Stimulated activated naive B cell treated with anti-CD40 and anti-IgM and Interleukin-4, amounts not matched to agents 10 μg/mL and 1 μg/mL and 100 μg/mL, for 72 hours (primary cell): ENCODE results near the gene TIMM17A.
"Not testable (repeated sequence)": the region's sequence is repeated elsewhere in the genome, so short reads cannot be mapped to it uniquely, and the experiment has no call there.

Experiments
- ATAC-seq, 2 donors: fragments of 150-1000 bp; cut with Tn5 transposase; replicated peaks; 2 replicates each; pipeline ENCODE4 v1.10.0; 2021; ENCODE audit warnings: moderate library complexity in 1 of 2
- DNase-seq: peaks from one replicate; pipeline ENCODE4 v3.0.0; 2021
- H3K27ac Mint-ChIP-seq: one replicate; pipeline ENCODE4 v1.8.0; 2022; ENCODE audit warnings: mild to moderate bottlenecking, mixed read lengths
- H3K27me3 Mint-ChIP-seq, 2 donors: one replicate each; pipeline ENCODE4 v1.8.0; 2022; ENCODE audit warnings: mixed read lengths in 2 of 2
- H3K36me3 Mint-ChIP-seq, 2 donors: one replicate each; pipeline ENCODE4 v1.8.0; 2022; ENCODE audit warnings: mixed read lengths in 2 of 2, mild to moderate bottlenecking in 1 of 2
- H3K4me1 Mint-ChIP-seq, 2 donors: one replicate each; pipeline ENCODE4 v1.8.0; 2022; ENCODE audit warnings: mixed read lengths in 2 of 2, mild to moderate bottlenecking in 1 of 2
- H3K4me3 Mint-ChIP-seq, 2 donors: one replicate each; pipeline ENCODE4 v1.8.0; 2022; ENCODE audit warnings: mild to moderate bottlenecking in 2 of 2, mixed read lengths in 2 of 2, moderate library complexity in 1 of 2
- H3K9me3 Mint-ChIP-seq, 2 donors: one replicate each; pipeline ENCODE4 v1.8.0; 2022; ENCODE audit warnings: mixed read lengths in 2 of 2, mild to moderate bottlenecking in 1 of 2

TIMM17A gene

GRCh38 chr1:202018468-202019234 is 63.3 kb downstream of the TIMM17A start:
- H3K4me3 Mint-ChIP-seq = no peak overlapping the region
- DNase-seq (no peak), ATAC-seq (no peak)
- peaks cover 33 to 45% of the 10 kb centered on the region in 2 donors for H3K27me3 Mint-ChIP-seq
- no peak overlapping the region for H3K27ac Mint-ChIP-seq
- H3K36me3 Mint-ChIP-seq = peaks cover 0 to 2% of the 10 kb centered on the region in 2 donors
- no peaks in the 10 kb centered on the region for H3K4me1 Mint-ChIP-seq
- H3K9me3 Mint-ChIP-seq = no peaks in the 10 kb centered on the region

GRCh38 chr1:202019235-202019558 is 63.9 kb downstream of the TIMM17A start:
- not testable (repeated sequence) for DNase-seq, H3K4me3 Mint-ChIP-seq, H3K9me3 Mint-ChIP-seq, H3K4me1 Mint-ChIP-seq, H3K27ac Mint-ChIP-seq, H3K36me3 Mint-ChIP-seq, ATAC-seq
- peaks cover 33 to 45% of the 10 kb centered on the region in 2 donors for H3K27me3 Mint-ChIP-seq
